SIG-M5 (cell line): ENCODE results near the gene MAD2L1BP.

Experiments used
- DNase-seq: peaks from one replicate; lab custom pipeline; 2025; lab: John Stamatoyannopoulos, UW

MAD2L1BP gene

DNA sequence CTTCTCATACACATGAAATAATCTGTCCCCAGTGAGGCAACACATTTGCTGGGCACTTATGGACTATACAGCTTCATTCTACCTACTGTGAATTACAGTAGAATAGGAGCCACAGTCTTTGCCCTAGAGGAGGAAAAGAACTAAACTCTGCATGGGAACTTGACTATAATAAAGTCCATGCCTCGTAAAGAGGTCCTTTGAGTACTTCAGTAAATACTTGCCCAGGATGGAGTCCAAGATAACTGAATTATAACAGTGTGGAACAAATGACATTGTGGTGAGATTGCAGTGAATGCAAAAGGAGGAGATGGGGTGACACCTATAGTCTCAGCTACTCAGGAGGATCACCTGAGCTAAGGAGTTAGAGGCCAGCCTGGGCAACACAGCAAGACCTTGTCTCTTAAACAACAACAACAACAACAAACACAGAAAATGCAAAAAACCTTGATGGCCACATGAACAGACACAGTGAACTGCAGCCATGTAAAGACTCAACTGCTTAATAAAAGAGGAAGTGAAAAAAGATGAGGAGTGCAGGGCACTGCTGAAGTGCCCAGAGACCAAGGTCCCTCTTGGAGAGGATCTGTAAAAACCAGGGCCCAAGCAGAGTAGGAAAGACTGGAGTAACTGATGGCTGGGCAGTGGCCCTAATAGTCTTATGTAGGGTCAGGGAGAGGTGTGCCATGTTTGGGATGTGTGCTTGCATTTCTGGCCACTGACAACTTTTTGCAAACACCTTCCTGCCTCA lies 48.2 kb downstream of the MAD2L1BP start:
- peak; percentile 13 for DNase-seq

DNA sequence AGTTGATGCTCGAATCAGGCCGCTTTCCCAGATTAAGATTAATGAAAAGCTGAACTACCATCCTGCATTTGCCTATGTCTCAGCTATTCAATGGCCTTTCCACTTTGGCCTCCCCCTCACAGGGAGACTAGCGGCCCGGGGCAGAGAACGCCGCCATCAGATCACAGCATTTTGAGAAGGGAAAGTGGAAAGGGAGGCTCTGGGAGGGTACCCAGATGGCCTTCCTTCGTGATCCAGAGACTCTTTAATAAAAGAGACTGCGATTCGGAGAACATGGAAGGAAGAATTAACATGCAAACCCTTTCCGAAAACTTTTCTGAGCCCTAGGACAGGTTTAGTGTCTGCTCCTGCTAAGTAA lies 51.4 kb downstream of the MAD2L1BP start:
- no peak for DNase-seq

DNA sequence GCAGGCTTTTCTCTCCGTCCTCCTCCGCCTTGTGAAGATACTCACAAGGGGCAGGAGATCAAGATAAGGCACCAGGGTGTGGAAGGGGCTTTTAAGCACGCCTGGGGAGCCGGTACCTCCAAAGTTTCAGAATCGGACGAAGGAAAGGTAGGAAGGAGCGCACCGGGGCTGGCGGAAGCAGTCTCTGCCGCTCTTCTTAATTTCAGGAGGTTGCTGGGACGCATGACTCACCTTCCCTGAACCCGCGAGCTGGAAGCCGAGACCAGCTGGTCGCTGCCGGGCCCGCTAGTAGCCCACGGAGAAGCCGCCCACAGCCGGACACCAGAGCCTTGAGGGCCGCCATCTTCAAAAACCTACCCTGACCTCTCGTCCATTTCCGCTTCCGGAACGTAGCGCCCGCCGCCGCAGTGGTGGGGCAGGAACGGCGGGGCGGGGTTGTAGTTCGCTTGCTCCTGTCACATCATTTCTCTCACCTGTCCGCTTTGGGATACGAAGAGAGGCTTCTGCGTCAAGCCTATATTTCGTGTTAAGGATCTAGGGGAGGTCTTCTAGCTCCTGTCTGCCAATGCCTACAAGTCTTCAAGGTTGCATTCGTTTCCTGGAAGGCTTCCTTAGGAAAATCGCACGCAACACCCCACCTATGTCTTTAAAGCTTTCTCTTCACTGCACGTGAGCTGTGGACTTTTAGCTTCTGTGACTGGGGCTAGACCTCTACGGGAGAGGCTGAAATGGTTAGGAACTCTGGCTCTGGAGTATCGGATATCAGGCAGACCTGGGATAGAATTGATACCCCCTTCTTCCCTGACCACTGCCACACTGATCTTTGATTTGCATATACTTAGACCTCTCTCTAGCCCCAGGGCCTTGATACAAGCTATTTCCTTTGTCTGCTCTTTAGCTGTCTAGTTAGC lies 52.1 kb downstream of the MAD2L1BP start, which contains the start of gene MRPS18A:
TSS of gene MRPS18A (minus strand) at position 355 of the 911 bp plus-strand sequence. CDS start at position 343, 12 bp downstream.
- DNase-seq, result no peak

DNA sequence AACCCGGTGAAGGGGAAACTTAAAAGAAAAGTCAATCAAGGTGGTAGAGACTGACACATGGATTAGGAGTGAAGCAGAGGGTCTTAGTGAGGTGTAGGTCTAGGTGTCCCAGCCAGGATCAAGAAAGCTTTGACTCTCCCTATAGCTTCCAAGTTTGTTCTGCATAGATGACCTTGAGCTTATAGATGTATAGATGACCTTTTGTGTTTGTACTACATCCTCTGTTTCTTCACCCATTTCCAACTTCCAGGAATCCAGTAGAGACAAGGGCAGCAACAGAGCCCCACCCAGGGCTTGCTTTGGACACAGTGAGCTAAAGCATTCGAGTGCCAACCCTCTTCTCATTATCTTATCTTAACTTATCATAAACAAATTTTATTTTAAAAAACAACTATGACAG lies 53.8 kb downstream of the MAD2L1BP start:
- DNase-seq, result no peak
